Myometrial cell (primary cell): ENCODE results near the gene NEB. TPM values are rescaled to one million over a fixed set of nuclear protein-coding genes. Genes with fewer than 3 reads are reported as not detected.

Experiments used
- total RNA-seq: library from RNA; depleted of rRNA; stranded (reverse); fragments of >200 nt; gene quantifications from 2 replicates; pipeline ENCODE4 v1.2.3, GENCODE V29; 2015

NEB gene, protein sequence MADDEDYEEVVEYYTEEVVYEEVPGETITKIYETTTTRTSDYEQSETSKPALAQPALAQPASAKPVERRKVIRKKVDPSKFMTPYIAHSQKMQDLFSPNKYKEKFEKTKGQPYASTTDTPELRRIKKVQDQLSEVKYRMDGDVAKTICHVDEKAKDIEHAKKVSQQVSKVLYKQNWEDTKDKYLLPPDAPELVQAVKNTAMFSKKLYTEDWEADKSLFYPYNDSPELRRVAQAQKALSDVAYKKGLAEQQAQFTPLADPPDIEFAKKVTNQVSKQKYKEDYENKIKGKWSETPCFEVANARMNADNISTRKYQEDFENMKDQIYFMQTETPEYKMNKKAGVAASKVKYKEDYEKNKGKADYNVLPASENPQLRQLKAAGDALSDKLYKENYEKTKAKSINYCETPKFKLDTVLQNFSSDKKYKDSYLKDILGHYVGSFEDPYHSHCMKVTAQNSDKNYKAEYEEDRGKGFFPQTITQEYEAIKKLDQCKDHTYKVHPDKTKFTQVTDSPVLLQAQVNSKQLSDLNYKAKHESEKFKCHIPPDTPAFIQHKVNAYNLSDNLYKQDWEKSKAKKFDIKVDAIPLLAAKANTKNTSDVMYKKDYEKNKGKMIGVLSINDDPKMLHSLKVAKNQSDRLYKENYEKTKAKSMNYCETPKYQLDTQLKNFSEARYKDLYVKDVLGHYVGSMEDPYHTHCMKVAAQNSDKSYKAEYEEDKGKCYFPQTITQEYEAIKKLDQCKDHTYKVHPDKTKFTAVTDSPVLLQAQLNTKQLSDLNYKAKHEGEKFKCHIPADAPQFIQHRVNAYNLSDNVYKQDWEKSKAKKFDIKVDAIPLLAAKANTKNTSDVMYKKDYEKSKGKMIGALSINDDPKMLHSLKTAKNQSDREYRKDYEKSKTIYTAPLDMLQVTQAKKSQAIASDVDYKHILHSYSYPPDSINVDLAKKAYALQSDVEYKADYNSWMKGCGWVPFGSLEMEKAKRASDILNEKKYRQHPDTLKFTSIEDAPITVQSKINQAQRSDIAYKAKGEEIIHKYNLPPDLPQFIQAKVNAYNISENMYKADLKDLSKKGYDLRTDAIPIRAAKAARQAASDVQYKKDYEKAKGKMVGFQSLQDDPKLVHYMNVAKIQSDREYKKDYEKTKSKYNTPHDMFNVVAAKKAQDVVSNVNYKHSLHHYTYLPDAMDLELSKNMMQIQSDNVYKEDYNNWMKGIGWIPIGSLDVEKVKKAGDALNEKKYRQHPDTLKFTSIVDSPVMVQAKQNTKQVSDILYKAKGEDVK (N-terminal part only)
- total RNA-seq, result not detected in 2 replicates

DNA sequence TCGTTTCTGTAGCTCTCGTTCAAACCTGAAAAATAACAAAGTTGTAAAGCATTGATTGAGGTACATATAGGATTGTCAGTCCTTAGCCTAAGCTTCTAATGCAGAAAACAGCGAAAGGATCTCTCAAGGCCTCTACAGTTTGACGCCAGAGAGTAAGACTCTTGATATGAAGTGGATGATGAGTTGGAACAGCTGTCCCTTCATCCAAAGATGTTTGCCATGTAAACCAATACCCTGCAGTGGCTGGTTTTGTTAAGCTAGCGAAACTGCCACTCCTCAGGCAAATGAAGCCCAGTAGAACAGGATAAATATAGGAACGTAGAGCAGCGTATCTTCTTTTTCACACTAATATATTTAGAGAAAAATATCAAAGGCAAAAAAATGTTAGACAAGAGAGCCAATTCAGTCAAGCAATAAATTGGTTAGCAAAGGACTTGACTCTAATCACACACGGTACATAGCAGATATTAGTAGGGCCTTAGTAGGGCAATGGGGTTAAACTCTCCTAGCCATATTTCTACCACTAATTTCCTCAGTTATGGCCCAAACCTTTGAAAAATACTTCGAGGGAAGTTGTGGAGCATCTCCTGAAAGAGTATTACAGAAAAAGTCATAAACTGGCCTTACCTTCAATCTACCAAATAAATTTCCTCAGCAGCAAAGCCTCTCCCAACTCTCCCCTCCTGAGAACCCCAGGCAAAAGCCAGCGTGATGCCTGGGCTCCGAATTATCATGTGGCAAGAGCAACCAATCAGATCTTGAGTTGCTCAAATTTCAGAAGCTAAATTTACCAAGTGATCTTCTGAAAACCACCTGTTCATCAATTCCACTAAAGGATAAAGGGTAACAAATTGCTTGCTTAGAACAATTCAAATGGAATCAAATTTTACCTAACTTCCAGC lies at the start of gene NEB:
NEB (minus strand) TSS at position 706 of the 902 bp plus-strand sequence. CDS start 1,320 bp downstream, outside the sequence.

Other genes with a start within 250 kb of the NEB start
- gene ARL5A, start 93.9 kb upstream of the NEB start, total RNA-seq, result 38.6 and 38.9 TPM in 2 replicates